ENCODE results near the gene DCHS2. TPM values are rescaled to one million over a fixed set of nuclear protein-coding genes. Genes with fewer than 3 reads are reported as not detected.

The DCHS2 gene
- total RNA-seq, 1 donor from 2014 or later: 0.32 TPM

- H3K36me3 ChIP-seq: no peaks in the 10 kb centered on the region
- intact Hi-C loops (cut with DNase I): no loop called here
- H3K27ac ChIP-seq: no peak overlapping the region
- no peak for TF ChIP-seq CTCF (IDR thresholded peaks at IDR 0.05)
- DNase-seq: no peak
- no peaks in the 10 kb centered on the region for H3K4me1 ChIP-seq
- H3K27me3 ChIP-seq: no peaks in the 10 kb centered on the region
- ATAC-seq: peak; percentile 81
- no peak overlapping the region for H3K4me3 ChIP-seq
- no peaks in the 10 kb centered on the region for H3K9me3 ChIP-seq
Measured at GRCh38 chr4:154406018-154406795, 85.4 kb downstream of the DCHS2 start.

- TF ChIP-seq CTCF (IDR thresholded peaks at IDR 0.05): peak; percentile 21
- intact Hi-C loops (cut with DNase I): no loop called here
- ATAC-seq: no peak
- no peaks in the 10 kb centered on the region for H3K36me3 ChIP-seq
- no peak overlapping the region for H3K27ac ChIP-seq
- no peaks in the 10 kb centered on the region for H3K27me3 ChIP-seq
- no peaks in the 10 kb centered on the region for H3K9me3 ChIP-seq
- DNase-seq: no peak
- H3K4me1 ChIP-seq: no peaks in the 10 kb centered on the region
- no peak overlapping the region for H3K4me3 ChIP-seq
Measured at GRCh38 chr4:154399259-154399974, 92.2 kb downstream of the DCHS2 start.

- H3K27ac ChIP-seq: no peak overlapping the region
- intact Hi-C loops (cut with DNase I): no loop called here
- no peak overlapping the region for H3K4me3 ChIP-seq
- DNase-seq (no peak), ATAC-seq (no peak)
- no peaks in the 10 kb centered on the region for H3K9me3 ChIP-seq
- H3K27me3 ChIP-seq: no peaks in the 10 kb centered on the region
- TF ChIP-seq CTCF (IDR thresholded peaks at IDR 0.05): no peak
- no peaks in the 10 kb centered on the region for H3K36me3 ChIP-seq
- H3K4me1 ChIP-seq: no peaks in the 10 kb centered on the region
Measured at GRCh38 chr4:154390324-154390723, 101.3 kb downstream of the DCHS2 start.

GRCh38 chr4:154389148-154389547 lies 102.5 kb downstream of the DCHS2 start:
- Histone ChIP-seq H3K36me3 (no peaks in the 10 kb centered on the region), H3K4me3 (no peak overlapping the region), H3K4me1 (no peaks in the 10 kb centered on the region), H3K9me3 (no peaks in the 10 kb centered on the region), H3K27me3 (no peaks in the 10 kb centered on the region), H3K27ac (no peak overlapping the region)
- intact Hi-C loops (cut with DNase I): no loop called here
- ATAC-seq (no peak), DNase-seq (no peak)
- TF ChIP-seq CTCF (IDR thresholded peaks at IDR 0.05): no peak

GRCh38 chr4:154384012-154384411 lies 107.6 kb downstream of the DCHS2 start:
- Histone ChIP-seq H3K36me3 (no peaks in the 10 kb centered on the region), H3K27ac (no peak overlapping the region), H3K27me3 (no peaks in the 10 kb centered on the region), H3K4me1 (no peaks in the 10 kb centered on the region), H3K9me3 (no peaks in the 10 kb centered on the region), H3K4me3 (no peak overlapping the region)
- no peak for DNase-seq
- no peak for ATAC-seq
- TF ChIP-seq CTCF (IDR thresholded peaks at IDR 0.05): no peak
- intact Hi-C loops (cut with DNase I): no loop called here
